CMK (cell line): Measurements from ENCODE around the gene BTBD9.

ENCODE experiments used
- DNase-seq: peaks from one replicate; pipeline ENCODE4 v3.0.0-alpha.2; 2010; ENCODE audit warnings: low read depth

The BTBD9 gene

GRCh38 chr6:38194589-38194988, 445.1 kb downstream of the BTBD9 start:
- DNase-seq = no peak

DNA sequence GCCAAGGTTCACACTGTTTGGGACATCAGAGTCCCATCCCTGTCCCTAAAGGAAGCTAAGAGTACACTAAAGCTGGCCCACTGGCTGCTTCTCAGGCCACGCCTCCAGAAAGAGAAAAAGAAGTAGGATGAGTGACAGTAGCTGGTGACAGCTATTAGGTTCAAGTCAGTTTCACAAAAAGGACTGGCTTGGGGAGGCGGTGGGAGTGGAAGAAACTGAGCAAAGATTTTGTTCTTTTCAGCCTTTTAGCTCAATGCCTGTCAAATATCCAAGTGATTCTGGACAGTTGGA, 445.5 kb downstream of the BTBD9 start:
- DNase-seq = no peak

DNA sequence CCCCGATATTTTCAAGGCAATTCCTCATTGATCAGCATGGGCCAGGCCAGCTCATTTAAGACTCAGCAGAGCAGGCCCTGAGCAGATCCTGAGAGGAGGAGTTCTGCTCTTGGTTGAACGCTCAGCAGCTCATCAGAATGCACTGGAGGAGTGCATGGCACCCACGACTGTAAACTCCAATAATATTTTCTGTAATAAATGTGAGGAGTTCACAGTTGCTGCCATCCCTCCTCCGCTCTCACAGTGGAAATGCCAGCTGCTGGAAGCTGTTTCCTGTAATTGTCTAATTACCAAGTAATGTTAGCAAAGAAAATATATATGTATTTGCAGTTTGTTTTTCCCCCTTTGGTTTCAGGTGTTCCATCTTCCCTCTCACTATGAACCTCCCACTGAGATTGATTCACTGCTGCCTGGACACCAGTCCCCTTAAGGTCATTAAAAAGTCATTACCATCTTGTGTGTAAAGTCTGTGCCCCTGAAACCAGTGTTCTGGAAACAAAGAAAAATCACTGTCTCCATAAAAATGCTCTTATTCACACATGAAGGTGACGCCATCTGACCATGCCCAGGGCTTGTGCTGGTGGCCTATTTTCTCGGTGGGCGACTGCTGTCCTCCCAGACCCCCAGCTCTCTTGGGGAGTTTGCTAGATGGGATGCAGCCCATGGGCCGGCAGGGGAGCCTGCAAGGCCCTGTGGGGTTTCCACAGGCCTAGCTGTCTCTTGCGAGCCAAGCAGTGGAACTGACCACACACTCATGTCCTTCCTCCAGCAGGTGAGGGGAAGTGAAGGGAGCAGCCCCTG, 446.0 kb downstream of the BTBD9 start:
- DNase-seq = no peak

- DNase-seq = no peak
These were observed 446.7 kb downstream of the BTBD9 start for GRCh38 chr6:38193051-38193450.

DNA sequence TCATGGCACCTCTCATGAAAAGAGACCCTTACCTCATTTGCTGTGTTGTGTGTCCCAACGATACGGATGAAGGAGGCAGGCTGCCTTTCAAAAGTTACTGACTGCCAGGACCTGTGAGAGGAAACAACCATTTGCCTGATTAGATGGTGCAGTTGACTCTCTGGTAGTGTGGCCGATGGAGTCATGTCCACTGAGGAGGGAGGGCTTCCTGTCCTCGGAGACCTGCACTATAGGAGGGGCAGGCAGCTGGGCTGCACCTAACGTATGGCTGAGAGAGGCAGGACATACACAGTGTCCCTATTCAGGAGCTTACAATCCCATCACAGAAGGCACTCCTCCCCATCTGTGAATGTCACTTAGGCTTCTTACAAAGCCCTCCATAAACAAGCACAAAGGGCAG, 447.2 kb downstream of the BTBD9 start:
- DNase-seq = no peak

DNA sequence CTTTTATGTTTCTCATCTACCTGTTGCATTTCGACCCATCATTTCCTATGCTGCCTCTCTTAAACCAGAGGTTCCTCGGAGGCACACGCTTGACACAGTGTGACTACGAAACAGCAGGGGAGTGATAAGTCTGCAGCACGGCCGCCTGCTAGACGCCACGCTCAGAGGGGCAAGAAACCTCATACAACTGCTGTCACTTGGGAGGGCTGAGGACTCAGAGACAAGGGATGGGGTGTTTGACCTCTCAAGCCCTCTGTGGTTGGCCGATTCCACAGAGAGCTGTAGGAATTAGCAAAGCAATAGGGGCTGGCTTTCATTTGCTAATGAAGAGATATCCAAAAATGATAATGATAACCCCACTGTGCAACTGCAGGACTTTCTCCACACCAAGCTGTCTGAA, 447.7 kb downstream of the BTBD9 start:
- DNase-seq = no peak

DNA sequence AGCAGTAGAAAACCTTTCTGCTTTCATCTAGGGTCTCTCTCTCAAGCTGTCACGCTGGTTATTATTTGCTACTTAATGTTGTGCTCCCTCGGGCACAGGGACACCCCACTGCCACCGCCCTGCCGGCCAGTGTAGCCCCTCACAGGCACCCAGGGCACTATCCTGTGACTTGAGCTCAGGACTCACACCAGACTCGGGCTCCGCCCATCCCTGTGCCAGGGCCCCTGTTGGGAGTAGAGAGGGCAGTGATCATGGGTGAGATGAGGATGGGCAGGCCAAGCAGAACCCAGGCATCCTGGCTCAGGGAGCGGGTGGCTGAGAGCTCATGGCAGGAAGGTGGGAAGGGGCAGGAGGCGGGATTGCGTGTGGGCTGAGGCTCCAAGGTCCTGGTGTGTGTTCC, 448.3 kb downstream of the BTBD9 start:
- no peak for DNase-seq

- no peak for DNase-seq
These were observed 450.9 kb downstream of the BTBD9 start for GRCh38 chr6:38188677-38189335.

GRCh38 chr6:38187811-38188590, 451.7 kb downstream of the BTBD9 start:
- no peak for DNase-seq

GRCh38 chr6:38187325-38187724, 452.4 kb downstream of the BTBD9 start:
- no peak for DNase-seq

DNA sequence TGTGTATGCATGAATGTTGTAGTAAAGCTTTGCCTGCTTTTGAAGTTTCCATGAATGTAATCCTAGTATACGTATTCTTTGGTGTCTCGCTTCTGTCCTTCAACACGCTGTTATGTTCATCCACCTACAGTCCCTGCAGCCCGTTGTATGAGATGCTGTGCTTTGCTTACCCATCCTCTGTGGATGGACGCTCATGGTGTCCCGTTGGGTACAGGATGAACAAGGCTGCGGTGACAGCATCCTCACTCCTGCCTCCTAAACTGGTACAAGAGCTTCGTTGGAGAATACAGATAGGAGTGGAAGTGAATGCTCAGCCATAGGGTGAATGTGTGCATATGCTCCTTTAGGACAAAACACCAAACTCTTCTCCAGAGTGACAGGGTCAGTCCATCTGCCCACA, 454.0 kb downstream of the BTBD9 start:
- DNase-seq = no peak

GRCh38 chr6:38185244-38185643, 454.5 kb downstream of the BTBD9 start:
- no peak for DNase-seq

DNA sequence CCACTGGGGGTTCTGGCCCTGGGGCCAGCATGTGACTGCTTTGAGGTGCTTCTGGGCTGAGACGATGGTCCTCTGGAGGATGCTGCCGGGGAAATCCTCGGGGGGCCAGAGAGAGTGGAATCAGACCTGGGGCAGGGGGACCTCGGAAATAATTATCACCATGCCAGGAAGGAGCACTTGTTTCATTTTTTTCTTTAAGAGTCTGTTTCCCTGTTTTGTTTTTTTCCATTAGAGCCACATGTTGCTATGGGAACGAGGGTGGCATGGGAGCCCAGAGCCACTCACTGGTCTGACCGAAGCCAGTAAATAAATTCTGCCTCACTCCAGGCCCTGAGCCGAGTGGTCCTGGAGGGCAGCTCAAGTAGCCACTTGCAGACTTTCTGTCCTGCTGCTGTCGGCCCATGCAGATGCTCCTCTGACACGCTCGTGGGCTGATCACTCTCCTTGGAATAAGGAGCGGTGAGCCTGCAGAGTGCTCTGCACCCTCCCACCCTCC, 455.1 kb downstream of the BTBD9 start:
- no peak for DNase-seq

DNA sequence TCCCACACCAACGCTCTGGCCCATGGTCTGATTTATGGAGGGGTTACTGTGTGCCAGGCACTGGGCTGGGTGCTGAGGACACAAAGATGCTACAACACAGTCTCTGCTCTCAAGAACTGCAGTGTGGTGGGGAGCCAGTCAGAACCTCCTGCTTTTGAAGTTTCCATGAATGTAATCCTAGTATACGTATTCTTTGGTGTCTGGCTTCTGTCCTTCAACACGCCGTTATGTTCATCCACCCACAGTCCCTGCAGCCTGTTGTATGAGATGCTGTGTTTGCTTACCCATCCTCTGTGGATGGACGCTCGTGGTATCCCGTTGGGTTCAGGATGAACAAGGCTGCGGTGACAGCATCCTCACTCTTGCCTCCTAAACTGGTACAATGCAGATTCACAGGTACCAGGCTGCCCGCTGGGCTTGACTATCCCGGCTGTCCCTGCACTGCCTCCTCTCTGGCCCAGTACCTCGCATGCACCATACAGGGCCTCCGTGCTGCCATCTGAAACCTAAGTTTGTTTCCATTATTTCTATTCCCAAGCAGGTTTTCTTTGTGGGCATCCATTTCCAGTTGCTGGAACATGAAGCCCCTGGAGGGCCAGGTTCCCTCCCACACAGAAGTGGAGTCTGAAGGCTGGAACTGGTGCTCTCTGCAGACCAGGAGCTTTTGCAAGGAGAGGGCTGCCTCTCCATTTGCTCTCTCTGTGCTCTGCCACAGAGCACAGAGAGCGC, 455.7 kb downstream of the BTBD9 start:
- no peak for DNase-seq

GRCh38 chr6:38182426-38182825, 457.3 kb downstream of the BTBD9 start:
- DNase-seq = no peak

- DNase-seq = no peak
These were observed 459.1 kb downstream of the BTBD9 start for GRCh38 chr6:38180586-38180985.

DNA sequence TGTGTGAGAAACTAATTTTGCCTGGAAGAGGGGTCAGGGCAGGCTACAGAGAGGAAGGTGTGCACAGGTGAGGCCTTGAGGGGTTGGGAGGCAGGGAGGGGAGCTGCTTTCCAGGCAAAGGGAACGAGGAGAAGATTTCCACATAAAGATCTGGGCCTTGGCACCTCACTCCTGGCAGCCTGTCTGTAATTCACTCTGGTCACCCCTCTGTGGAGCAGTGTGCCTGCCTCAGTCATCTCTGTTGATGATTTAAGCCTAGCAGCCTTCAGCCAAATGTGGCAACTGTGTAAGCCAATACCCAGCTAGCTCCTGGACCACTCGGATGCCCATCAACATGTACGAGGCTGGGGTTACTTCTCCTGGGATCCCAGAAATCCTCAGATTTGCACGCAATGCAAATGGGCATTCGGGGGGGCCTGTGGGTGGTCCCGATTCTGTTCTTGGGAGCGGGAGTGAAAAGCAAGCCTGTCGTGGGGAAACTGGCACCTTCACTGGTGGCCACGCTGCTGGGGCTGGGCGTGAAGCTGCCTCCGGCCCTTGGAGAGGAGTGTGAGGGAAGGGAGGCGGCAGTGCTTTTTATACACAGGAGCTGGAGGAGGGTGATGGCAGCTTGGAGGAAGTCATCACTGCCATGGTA, 459.8 kb downstream of the BTBD9 start:
- no peak for DNase-seq

DNA sequence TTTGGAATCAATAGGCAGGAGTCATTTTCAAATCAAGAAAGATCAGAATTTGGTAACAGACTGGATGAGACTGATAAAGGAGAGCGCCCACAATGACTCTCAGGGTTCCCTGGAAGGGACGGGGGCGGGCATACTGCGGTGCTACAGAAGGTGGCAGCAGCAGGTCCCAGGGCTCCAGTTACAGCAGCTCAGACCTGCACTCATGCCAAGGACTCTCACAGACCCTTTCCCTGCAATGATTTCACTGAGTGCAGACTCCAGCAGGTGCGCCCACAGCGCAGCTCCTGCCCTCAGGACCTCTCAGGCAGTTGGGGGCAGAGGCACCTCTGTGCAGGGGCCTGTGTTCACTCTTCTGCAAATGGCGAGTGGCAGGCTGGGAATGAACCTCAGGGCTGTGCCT, 460.4 kb downstream of the BTBD9 start:
- DNase-seq = no peak

DNA sequence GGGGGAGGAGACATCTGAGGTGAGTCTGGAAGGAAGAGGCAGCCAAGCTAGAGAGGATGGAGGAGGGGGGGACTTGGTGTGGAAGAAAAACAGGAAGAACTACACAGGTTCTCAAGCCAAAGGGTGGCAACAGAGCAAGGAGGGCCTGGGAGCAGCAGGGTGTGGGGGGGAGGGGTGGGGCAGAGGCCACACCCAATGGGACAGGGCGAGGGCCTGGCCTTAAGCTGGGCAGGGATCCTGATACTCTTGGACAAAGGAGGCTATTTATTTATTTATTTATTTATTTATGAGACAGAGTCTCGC, 461.2 kb downstream of the BTBD9 start:
- no peak for DNase-seq

GRCh38 chr6:38177882-38178583, 461.7 kb downstream of the BTBD9 start:
- DNase-seq = no peak
